GM21528 (cell line): ENCODE results near the gene CCDC167.

Experiments used
- ATAC-seq: cut with Tn5 transposase; IDR thresholded peaks from one replicate; pipeline ENCODE4 v1.9.1; 2021; ENCODE audit warnings: mild to moderate bottlenecking, moderate library complexity; ENCODE audit not compliant: unreplicated experiment, low FRiP score

CCDC167 gene

DNA sequence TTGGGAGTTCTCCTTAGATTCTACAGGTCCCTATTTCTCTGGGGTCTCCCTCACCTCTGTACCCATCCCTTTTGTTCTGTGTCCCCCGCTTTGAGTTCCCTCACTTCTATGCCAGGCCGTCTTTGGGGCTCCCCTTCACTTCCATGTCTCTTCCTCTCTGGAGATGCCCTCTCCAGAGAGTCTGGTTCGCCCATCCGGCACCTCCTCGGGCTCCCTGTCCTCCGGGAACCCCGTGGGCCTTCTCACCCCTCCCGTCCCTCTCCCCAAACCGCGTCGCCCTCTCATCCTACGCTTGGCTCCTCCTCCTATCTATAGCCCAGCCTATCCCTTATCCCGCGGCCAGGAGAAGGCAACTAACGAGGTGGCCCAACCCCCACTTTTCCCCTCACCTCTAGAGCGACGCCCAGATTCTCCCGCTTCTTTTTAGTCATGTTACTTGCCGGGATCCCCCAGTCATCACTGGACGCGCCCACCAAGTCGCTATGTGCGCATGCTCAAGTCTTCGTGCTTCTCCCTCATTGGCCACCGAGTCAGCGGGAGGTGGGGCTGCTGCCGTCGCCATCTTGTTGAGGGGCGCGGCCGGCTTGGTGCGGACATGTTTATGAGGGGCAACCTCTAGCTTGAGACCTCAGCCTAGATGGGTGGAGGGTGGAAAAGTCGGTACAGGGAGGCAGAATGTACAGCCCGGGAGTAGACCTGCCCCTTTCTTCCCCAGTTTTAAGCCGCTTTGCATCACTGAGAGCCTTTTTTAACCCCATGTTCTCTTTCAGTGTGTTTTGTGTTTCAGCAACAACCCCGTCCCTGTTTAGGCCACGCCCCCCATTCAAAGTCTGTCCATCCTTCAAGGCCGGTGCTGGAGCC lies at the start of gene CCDC167:
Gene CCDC167, minus strand, starts transcription at position 461 of the 861 bp plus-strand sequence. Its CDS starts 30 bp downstream, at position 431.
- peak; percentile 83 for ATAC-seq

DNA sequence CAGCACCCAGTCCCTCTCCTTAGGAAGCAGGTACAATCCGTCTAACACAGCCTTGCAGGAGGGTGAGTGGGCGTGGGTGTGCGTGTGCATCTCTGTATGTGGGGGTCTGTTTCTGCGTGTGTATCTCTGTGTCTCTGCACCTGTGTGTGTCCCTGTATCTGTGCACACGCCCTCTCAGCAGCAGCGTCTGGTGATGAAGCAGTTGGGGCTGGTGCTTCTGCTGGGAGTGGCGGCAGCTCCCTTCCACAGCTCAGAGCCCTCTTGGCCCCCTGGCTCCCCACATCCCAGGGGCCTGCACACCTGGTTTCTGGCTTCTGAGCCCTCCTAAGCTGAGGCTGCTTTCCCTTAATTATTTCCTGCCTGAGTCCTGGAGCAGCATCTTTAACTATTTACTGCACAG lies 49.5 kb upstream of the CCDC167 start:
- ATAC-seq: no peak

DNA sequence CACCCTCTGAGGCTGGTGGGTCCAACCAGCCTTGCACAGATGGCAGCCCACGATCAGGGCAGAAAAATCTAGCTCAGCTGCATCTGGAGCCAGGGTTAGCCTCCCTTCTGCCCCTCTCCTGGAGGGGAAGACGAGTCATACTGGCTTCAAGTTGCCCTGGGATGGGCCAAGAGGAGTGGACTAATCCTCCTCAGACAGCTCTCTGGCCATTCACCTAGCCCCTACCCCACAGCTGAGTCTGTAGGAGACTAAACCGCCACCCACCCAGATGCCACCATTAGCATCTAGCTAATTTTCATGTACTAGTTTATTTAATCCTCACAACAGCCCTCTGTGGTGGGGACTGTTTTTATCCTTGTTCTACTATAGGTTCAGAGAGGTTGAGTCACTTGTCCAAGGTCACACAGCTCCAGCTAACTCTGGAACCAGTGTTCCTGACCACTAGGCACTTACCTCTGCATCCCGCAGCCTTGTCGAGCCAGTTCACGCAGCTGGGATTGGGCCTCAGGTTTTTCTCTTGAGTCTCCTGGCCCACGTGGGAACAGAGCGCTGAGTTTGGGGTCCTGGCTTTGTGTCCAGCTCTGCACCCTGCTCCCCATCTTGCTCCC lies 48.5 kb upstream of the CCDC167 start:
- no peak for ATAC-seq

DNA sequence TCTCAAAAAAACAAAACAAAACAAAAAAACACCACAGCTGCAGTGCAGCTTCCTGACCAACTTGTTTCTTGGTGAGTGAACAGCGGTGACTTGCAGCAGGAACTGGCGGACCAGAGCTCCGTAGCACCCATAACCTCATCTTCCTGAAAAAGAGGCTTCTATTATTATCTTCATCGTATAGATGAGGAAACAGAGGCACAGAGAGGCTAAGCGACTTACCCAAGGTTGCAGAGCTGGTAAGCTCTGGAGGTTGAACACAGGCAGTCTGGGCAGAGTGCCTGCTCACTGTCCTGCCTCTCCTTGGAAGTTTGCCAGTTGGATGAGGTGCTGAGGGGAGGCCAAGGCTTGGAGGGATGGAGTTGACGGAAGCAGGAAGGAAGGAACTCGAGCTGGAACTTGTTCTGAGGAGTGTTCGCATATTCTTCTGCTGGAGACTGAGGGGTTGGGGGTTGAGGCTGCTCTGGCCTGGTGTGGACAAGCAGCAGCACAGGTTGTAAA lies 47.9 kb upstream of the CCDC167 start:
- no peak for ATAC-seq

DNA sequence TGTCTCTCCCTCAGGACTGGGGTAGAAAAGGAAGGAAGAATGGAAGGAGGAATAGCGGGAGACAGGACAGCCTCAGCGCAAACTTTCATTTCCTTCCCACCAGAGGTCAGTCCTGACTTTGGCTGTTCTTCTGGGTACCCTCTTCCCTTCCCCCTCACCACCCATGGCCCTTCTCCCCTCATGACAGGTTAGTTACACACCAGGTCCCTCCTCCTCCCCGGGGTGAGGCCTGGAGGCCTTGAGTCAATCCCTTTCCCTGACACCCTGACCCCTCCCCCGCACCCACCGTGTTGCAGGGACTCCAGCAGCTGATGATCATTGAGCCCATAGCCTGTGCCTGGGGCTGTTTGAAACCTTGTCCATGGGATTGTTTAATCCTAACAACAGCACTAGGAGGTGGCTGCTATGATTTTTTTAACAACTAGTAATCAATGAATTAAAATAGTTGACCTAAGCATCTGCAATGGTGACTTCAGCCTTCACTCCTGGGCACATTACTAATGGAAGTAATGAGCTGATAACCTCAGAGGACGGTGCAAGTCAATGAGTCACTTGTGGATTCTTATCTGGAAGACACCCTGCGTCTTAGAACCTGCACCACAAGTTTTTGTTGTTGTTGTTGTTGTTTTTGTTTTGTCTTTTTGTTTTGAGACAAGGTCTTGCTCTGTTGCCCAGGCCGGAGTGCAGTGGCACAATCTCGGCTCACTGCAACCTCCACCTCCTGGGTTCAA lies 46.6 kb upstream of the CCDC167 start:
- ATAC-seq: no peak

DNA sequence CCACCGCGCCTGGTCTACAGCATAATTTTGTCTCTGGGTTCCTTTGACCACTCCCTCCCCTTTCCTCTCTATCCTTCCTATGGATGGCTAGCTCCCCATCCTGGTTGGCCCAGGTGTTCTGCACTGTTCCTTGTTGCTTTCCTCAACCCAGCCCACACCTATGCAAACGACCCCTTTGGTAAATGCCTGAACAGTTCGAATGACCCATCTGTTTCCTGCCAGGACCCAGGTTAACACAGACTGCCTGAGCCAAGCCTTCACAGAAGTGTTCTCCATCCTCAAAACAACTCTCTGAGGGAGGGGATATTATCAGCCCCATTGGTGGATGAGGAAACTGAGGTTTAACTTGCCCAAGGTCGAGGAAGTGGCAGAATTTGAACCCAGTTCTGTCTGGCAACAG lies 44.8 kb upstream of the CCDC167 start:
- ATAC-seq: no peak

DNA sequence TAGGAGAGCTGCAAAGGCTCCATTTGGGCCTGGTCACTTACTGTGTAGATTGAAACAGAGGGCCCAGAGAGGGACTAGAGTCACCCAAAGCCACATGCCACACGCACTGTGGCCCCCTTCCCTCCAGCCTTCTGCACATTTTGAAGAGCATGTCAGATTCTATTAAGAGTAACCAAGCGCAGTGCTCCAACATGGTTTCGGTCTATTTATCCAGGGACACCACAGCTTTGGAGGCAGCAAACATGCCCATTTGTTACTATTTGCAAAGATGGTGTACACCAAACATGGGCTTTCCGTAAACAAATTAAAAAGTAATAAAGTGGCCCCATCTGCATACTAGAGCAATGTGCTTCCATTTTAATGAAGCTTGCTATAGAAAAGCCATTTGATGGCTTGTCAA lies 43.7 kb upstream of the CCDC167 start:
- ATAC-seq: no peak

DNA sequence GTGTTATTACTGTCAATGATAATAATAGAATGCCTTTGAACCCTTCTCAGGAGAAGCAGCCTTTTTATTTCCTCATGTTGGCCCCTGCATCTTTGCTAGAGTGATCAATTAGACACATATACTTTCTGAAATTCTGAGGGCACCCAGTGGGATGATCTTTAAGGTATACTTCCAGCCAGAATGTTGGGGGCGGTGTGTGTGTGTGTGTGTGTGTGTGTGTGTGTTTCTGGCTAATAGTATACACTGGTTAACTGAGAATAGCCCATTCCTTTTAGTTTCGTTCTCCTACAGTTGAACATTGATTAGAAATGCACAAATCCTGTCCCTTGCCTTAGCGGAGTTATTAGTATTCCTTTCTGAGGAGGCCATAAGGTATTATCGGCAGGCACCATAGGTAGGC lies 41.7 kb upstream of the CCDC167 start:
- ATAC-seq: no peak

DNA sequence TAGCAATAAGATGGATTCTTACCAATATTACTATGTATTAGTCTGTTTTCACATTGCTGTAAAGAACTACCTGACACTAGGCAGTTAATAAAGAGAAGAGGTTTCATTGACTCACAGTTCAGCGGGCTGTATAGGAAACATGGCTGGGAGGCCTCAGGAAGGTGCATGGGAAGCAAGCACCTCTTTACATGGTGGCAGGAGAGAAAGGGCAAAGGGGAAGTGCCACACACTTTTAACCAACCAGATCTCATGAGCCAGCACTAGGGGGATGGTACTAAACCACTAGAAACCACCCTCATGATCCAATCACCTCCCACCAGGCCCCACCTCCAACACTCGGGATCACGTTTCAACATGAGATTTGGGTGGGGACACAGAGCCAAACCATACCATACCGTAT lies 40.7 kb upstream of the CCDC167 start:
- no peak for ATAC-seq

DNA sequence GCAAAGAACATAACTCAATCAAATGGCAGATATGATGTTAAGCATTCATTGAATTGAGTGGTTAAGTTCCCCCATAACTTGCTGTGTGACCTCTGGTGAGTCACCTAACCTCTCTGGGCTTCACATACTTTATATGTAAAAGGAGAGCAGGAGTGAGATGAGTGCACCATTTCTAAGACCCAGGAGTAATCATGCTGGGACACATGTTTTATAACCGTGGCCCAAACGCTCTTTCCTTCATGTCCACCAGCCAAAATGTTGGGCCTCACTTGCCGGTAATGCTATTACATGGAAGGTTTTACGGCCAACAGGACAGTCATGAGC lies 40.3 kb upstream of the CCDC167 start:
- ATAC-seq: no peak

DNA sequence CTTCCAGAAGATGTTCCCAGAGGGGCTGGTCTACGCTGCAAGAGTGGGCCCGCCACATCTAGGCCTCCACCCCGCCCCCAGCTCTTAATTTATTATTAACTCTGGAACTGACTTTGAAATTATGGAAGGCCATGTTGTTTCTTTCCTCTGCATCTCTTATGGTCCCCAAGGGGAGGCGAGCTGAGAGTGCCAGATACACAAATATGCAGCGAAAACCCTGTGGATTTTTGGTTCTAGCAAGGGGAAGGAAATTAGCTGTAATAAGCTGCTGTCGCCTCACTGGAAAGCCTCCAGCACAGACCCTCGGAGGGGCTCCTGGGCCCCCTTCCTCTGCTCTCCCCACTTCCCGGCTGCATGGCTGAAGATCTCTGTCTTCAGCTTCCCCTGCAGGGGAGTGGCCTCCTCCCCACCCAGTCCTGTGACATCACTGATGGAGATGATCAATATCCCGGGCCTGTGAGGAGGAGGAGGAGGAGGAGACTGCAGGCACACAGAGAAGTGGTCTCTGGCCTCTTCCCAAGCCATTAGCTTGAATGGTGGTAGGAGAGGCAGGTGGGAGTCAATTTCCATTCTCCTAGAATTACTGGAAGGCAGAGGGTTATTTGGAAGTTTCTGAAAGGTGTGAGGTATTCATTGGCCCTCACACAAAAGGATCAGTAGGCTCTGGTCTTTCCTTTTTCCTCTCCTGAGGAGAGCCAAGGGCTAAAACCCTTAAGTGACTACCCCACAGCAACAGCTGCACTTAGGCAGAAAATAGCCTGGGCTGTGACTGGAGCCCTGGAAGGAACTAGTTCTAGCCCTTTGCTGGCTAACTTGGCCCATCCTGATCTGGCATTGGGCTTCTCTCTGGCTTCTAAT lies 39.7 kb upstream of the CCDC167 start:
- ATAC-seq: no peak

DNA sequence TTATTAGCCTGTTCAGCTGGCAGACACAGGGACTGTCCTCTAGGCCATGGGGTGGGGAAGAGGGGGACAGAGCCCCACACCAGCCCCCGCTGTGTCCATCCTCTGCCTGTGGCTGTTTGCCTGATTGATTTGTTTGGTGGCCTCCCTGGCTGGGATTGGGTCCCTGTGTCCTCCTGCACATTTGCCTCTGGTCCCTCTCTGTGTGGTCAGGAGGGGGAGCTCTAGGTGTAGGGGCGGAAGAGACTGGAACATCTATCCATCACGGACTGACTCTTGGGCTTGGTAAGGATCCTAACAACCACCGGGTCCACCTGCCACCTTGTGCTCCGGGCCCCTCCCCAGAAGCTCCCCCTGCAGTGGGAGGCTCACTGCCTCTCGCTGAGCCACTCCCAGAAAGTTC lies 38.4 kb upstream of the CCDC167 start:
- ATAC-seq: no peak

DNA sequence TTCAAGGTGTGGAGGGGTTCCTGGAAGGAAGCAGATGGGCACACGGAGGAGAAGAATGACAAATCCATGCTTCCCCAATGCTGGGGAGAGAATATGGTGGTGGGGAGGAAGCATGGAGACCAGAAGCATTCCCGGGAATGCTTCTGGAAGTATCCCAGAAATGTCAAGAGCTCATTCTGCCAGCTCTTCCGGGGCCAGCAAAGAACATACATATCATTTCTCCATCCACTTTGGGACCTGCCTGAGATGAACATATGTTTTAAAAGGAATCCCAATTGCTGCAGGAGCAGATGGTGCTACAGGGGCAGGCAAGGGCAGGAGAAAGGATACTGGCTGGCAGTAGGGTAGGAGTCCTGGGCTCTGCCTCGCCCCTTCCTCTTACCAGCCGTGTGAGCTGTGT lies 37.9 kb upstream of the CCDC167 start:
- ATAC-seq: no peak

DNA sequence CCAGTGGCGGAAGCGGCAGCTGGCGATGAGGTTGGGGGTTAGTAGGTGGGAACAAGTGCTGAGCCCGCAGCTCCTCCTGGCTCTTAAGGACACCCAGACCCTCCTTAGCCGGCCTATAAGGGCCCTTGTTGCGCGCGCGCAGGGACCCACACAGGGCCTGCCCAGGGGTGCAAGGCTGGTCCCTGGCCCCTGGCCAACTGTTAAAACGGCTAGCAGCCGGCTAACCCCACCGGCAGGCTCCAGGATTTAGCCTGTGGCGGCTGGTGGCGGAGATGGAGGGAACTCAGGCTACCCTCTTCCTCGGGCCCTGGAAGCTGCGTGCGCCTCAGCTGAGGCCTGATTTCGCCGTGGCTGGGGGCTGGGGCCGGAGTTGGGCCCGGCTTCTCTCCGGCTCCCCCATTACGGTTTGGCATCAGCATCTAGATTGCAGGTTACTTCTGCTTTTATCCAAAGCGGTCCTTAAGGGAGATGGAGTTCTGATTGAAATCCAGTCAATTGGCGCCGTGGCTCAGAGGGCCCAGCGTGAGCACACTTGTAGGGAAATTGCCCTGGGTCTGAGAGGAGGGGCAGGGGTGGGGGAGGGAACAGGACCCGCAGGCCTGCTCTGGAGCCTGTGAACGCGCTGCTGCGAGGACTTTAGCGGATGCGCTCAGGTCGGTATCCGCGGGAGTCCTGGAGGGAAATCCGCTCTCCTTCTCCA lies 36.9 kb upstream of the CCDC167 start:
- ATAC-seq: no peak

DNA sequence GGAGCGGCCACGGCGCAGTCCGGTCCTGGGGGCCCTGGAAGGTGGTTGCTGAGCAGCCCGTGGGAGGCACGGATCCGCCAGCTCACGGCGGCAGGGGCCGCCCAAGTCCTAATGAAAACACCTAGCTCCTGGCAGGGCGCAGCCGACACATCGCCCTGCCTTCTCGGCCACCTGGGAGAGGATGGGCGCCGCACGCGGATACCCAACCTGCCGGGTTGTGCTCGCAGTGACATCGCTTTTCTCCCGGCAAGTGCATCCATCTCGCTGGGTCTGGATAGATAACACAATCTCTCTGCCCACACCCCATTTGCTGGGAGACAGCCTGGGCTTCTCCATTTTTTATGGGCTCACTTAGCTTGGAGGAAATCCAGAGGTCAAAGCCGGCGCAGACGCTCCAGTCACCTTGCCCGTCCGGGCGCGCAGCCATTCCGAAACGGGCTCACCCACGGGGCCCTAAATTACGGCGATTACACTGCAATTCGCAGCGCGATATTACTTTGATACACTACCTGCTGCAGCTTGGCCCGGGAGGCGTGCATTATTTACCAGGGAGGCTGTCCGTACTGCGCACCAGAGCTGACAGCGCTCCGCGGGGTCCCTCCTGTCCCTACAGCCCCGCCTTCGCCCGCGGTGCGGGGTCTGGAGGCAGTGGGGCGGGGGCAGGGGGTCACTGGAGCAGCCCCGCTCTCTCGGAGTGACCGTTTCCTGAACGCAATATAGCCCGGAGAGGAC lies 36.2 kb upstream of the CCDC167 start:
- no peak for ATAC-seq

DNA sequence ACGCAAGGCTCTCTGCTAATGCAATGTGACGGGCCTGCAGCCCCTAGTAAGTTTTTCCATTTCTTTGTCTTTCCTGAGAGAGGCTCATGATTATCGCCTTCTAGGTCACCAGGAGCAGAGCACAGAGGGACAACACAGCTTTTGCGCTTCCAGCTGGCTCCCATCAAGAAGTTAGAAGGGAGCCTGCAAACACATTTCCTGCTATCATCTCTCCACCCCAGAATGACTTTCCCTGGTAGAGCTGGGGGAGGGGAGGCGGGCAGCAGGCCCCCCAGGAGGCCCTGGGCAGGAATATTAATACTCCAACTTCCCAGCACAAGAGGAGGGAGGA lies 35.7 kb upstream of the CCDC167 start:
- ATAC-seq: no peak

DNA sequence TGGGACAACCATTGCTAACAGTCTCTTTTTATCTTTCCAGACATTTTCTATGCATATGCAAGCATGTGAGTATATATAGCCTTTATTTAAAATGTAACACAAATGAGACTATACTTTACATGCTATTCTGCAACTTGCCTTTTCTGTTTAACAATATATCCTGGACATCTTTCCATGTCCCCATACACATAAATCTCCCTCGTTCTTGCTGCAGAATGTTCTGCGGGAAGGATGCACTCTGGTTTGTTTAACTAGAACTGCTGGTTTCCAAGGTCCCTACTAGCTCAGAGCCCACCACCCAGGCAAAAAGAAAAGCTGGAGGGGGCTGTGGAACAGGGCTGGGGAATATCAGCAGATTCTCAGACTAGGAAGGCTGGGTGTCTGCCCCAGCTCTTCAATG lies 35.2 kb upstream of the CCDC167 start:
- ATAC-seq: no peak

DNA sequence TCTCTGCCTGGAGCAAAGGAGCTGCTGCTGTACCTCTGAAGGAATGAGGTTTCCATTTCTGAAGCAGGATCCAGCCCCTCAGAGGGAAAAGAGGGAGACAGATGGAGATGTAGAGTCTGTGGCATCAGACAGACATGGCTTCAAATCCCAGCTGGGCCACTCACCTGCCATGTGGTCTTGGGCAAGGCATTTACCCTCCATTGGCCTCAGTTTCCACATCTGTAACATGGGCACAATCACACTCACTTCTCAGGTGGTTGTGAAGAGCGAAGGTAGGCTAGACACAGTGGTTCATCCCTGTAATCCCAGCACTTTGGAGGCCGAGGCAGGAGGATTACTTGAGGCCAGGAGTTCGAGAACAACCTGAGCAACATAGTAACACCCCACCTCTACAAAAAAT lies 32.4 kb upstream of the CCDC167 start:
- ATAC-seq: no peak

DNA sequence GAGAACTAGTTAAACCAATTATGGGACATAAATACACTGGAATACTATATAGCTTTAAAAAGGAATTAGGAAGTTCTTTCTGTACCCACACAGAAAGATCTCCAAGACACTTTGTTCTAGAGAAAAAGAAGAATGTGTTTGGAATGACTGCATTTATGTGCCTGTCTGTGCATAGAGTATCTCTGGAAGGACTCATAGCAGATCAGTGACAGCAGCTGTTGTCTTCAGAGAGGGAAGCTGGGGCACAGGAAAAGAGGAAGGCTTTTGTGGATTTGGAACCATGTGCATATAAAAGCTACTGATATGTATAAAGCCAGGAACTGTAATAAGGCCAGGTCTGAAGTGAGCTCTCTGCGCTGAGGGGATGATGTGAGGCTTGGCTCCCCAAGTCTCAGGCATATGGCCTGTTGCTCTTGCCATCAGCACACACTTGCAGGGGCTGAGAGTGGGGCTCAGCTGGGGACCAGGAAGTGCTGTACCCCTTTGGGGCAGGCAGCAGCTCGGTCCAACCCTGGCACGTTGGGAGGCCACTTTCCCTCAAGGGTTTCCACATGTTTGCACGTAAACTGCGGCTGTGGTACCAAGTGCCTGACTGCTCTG lies 31.8 kb upstream of the CCDC167 start:
- ATAC-seq: no peak
